OCI-LY7 (cell line): ENCODE data around the gene TDRD7.

Experiments
- EZH2phosphoT487 ChIP-seq: fragments of 200-600 bp; sonication (generic); IDR thresholded peaks from 2 replicates; pipeline ENCODE4 v1.6.1; 2018; ENCODE audit warnings: low read depth, borderline replicate concordance, mild to moderate bottlenecking, mixed run types, antibody characterized with exemption, low read length, moderate library complexity, mixed read lengths
- TF ChIP-seq, protein P1 (sequence below): fragments of 200-600 bp; sonication (generic); conservative IDR thresholded peaks from 2 replicates; pipeline ENCODE4 v1.5.1; 2014; ENCODE audit warnings: mild to moderate bottlenecking, antibody characterized with exemption, low read length, moderate library complexity, mixed read lengths

DNA sequence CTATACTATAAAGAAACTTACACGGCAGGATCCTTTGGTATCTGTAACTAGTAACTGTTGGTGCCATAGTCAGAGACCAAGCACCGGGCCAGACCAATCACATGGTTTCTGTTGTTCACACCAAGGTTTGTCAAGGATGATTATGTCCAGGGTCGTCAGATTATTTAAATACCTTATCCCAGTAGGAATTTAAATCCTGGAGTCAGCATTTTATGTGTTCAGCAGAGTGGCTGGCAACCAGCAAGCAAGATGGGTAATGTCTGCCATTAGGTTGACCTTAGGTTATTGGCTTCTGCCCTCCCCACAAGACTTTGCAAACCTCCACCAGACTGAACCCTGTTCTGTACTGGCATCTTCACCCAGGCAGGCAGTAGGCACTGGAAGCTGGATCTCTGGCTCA lies 50.3 kb downstream of the TDRD7 start:
- TF ChIP-seq, protein P1, sequence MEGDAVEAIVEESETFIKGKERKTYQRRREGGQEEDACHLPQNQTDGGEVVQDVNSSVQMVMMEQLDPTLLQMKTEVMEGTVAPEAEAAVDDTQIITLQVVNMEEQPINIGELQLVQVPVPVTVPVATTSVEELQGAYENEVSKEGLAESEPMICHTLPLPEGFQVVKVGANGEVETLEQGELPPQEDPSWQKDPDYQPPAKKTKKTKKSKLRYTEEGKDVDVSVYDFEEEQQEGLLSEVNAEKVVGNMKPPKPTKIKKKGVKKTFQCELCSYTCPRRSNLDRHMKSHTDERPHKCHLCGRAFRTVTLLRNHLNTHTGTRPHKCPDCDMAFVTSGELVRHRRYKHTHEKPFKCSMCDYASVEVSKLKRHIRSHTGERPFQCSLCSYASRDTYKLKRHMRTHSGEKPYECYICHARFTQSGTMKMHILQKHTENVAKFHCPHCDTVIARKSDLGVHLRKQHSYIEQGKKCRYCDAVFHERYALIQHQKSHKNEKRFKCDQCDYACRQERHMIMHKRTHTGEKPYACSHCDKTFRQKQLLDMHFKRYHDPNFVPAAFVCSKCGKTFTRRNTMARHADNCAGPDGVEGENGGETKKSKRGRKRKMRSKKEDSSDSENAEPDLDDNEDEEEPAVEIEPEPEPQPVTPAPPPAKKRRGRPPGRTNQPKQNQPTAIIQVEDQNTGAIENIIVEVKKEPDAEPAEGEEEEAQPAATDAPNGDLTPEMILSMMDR, result no peak
- TF ChIP-seq EZH2phosphoT487, result no peak
